H1 (cell line): ENCODE measurements around the gene AGBL5. TPM values are rescaled to one million over a fixed set of nuclear protein-coding genes. Genes with fewer than 3 reads are reported as not detected.

Experiments used
- CTCF ChIA-PET: fragments of 300-600 bp; sonication (Branson Sonifier 250); formaldehyde crosslinking; loops from one replicate; lab custom pipeline; 2021; ENCODE audit not compliant: partially characterized antibody; lab: Charles Lee
- POLR2A ChIA-PET: fragments of 300-600 bp; sonication (Branson Sonifier 250); formaldehyde crosslinking; loops from one replicate; lab custom pipeline; 2021; ENCODE audit warnings: inconsistent platforms; ENCODE audit not compliant: partially characterized antibody; lab: Charles Lee
- DNase-seq, 2 experiments: peaks; one replicate each; pipeline versions ENCODE4 v3.0.0 to v3.0.0-alpha.2; 2010 to 2022; ENCODE audit warnings: low spot score in 2 of 2, low read depth in 1 of 2, mixed read lengths in 1 of 2
- FAIRE-seq: peaks from 2 replicates; lab custom pipeline; 2011; peaks lifted over from hg19 to GRCh38; lab: Jason Lieb, UNC
- H2AFZ ChIP-seq: 2 replicates; pipeline ENCODE4 v1.8.1; 2012; ENCODE audit warnings: low read length, inconsistent platforms
- H2AK5ac ChIP-seq: 2 replicates; pipeline ENCODE4 v1.6.1; 2013; ENCODE audit warnings: low read depth, low read length
- H2BK120ac ChIP-seq: replicated peaks from 2 replicates; pipeline ENCODE3; 2013; ENCODE audit warnings: low read depth, low read length, inconsistent platforms
- H2BK12ac ChIP-seq: 2 replicates; pipeline ENCODE4 v1.6.1; 2013; ENCODE audit warnings: low read depth, low read length
- H2BK15ac ChIP-seq: 2 replicates; pipeline ENCODE4 v1.6.1; 2013; ENCODE audit warnings: low read length
- H2BK20ac ChIP-seq: 2 replicates; pipeline ENCODE4 v1.6.1; 2013; ENCODE audit warnings: low read length
- H2BK5ac ChIP-seq: 2 replicates; pipeline ENCODE4 v1.6.1; 2013; ENCODE audit warnings: low read depth, low read length
- H3K14ac ChIP-seq: 2 replicates; pipeline ENCODE4 v1.6.1; 2013; ENCODE audit warnings: inconsistent platforms; ENCODE audit not compliant: insufficient read length
- H3K18ac ChIP-seq: 2 replicates; pipeline ENCODE4 v1.6.1; 2013; ENCODE audit warnings: low read length; ENCODE audit errors: extremely low read depth
- H3K23ac ChIP-seq: 2 replicates; pipeline ENCODE4 v1.6.1; 2013; ENCODE audit warnings: inconsistent platforms; ENCODE audit not compliant: insufficient read length
- H3K23me2 ChIP-seq: 2 replicates; pipeline ENCODE4 v1.6.1; 2013; ENCODE audit warnings: low read depth, low read length
- H3K27ac ChIP-seq: 2 replicates; pipeline ENCODE4 v1.6.1; 2011; ENCODE audit warnings: low read depth, low read length, inconsistent platforms
- H3K27me3 ChIP-seq, 4 experiments: replicated peaks in 1 of 4; 1 replicate in 1 of 4; 2 replicates in 3 of 4; pipeline versions ENCODE4 v1.6.1 to v1.8.1; 2011 to 2013; ENCODE audit warnings: low read length in 3 of 4, mild to moderate bottlenecking in 3 of 4, inconsistent platforms in 2 of 4, mixed read lengths in 2 of 4, moderate library complexity in 1 of 4; ENCODE audit not compliant: control insufficient read depth in 3 of 4, insufficient read depth in 3 of 4; ENCODE audit errors: extremely low read depth in 1 of 4
- H3K36me3 ChIP-seq, 4 experiments: 2 replicates each; pipeline versions ENCODE4 v1.6.1 to v1.8.1; 2011 to 2013; ENCODE audit warnings: mild to moderate bottlenecking in 4 of 4, low read length in 3 of 4, moderate library complexity in 2 of 4, control low read depth in 1 of 4, inconsistent platforms in 1 of 4; ENCODE audit not compliant: insufficient read depth in 4 of 4, control insufficient read depth in 2 of 4
- H3K4ac ChIP-seq: replicated peaks from 2 replicates; pipeline ENCODE3; 2013; ENCODE audit warnings: low read length, low read depth, mixed read lengths, inconsistent platforms; ENCODE audit not compliant: insufficient read length
- H3K4me1 ChIP-seq, 4 experiments: replicated peaks in 1 of 4; 1 replicate in 1 of 4; 2 replicates in 3 of 4; pipeline versions ENCODE4 v1.6.1 to v1.8.1; 2011 to 2013; ENCODE audit warnings: low read length in 3 of 4, inconsistent platforms in 2 of 4, mixed read lengths in 1 of 4; ENCODE audit not compliant: insufficient read depth in 4 of 4, control insufficient read depth in 3 of 4
- H3K4me2 ChIP-seq, 2 experiments: 2 replicates each; pipeline versions ENCODE4 v1.6.1 to v1.8.1; 2011 to 2013; ENCODE audit warnings: low read depth in 2 of 2, low read length in 2 of 2, control low read depth in 1 of 2, inconsistent platforms in 1 of 2, mild to moderate bottlenecking in 1 of 2; ENCODE audit not compliant: insufficient read depth in 1 of 2
- H3K4me3 ChIP-seq, 4 experiments: fragments of 200-600, 300-600 bp in 1 of 4; sonication (generic), shearing (Covaris generic), sonication (Bioruptor Twin) in 1 of 4; 2 replicates each; pipeline versions ENCODE4 v1.5.1 to v1.8.1; 2011 to 2016; ENCODE audit warnings: low read length in 4 of 4, low read depth in 3 of 4, control low read depth in 2 of 4, inconsistent platforms in 2 of 4, mild to moderate bottlenecking in 2 of 4, mixed read lengths in 1 of 4, moderate library complexity in 1 of 4; ENCODE audit not compliant: insufficient read depth in 2 of 4; ENCODE audit errors: extremely low read depth in 1 of 4
- H3K56ac ChIP-seq: replicated peaks from 2 replicates; pipeline ENCODE3; 2013; ENCODE audit warnings: low read depth, mild to moderate bottlenecking, mixed read lengths, low read length, inconsistent platforms; ENCODE audit not compliant: insufficient read length
- H3K79me1 ChIP-seq: 2 replicates; pipeline ENCODE4 v1.6.1; 2013; ENCODE audit warnings: low read depth, low read length, control low read depth
- H3K79me2 ChIP-seq, 2 experiments: 2 replicates each; pipeline versions ENCODE4 v1.6.1 to v1.8.1; 2012 to 2013; ENCODE audit warnings: low read length in 2 of 2, mild to moderate bottlenecking in 2 of 2, inconsistent platforms in 1 of 2; ENCODE audit not compliant: insufficient read depth in 2 of 2, control insufficient read depth in 1 of 2
- H3K9ac ChIP-seq, 4 experiments: replicated peaks in 1 of 4; 1 replicate in 1 of 4; 2 replicates in 3 of 4; pipeline versions ENCODE4 v1.6.1 to v1.8.1; 2011 to 2013; ENCODE audit warnings: low read depth in 3 of 4, low read length in 3 of 4, control low read depth in 2 of 4, mild to moderate bottlenecking in 2 of 4, moderate library complexity in 2 of 4, inconsistent platforms in 1 of 4; ENCODE audit errors: extremely low read depth in 1 of 4
- H3K9me3 ChIP-seq, 2 experiments: 2 replicates each; pipeline versions ENCODE4 v1.6.1 to v1.8.1; 2012 to 2013; ENCODE audit warnings: mild to moderate bottlenecking in 2 of 2, moderate library complexity in 2 of 2, control low read depth in 1 of 2, inconsistent platforms in 1 of 2, low read depth in 1 of 2, low read length in 1 of 2, mixed read lengths in 1 of 2; ENCODE audit not compliant: insufficient read depth in 2 of 2
- H4K20me1 ChIP-seq, 2 experiments: replicated peaks in 1 of 2; 2 replicates each; pipeline versions ENCODE3 to v1.8.1; 2011 to 2013; ENCODE audit warnings: inconsistent platforms in 2 of 2, low read length in 2 of 2, mild to moderate bottlenecking in 1 of 2; ENCODE audit not compliant: insufficient read depth in 2 of 2, control insufficient read depth in 1 of 2
- H4K5ac ChIP-seq: 2 replicates; pipeline ENCODE4 v1.6.1; 2013; ENCODE audit warnings: low read length, low read depth, mixed read lengths, inconsistent platforms; ENCODE audit not compliant: insufficient read length
- H4K8ac ChIP-seq: 2 replicates; pipeline ENCODE4 v1.8.0; 2013; ENCODE audit warnings: mild to moderate bottlenecking, moderate library complexity, low read length, inconsistent platforms; ENCODE audit not compliant: insufficient read depth; ENCODE audit errors: extremely low read depth
- H4K91ac ChIP-seq: replicated peaks from 2 replicates; pipeline ENCODE3; 2013; ENCODE audit warnings: low read length, mixed read lengths, inconsistent platforms; ENCODE audit not compliant: insufficient read length
- CREB1 ChIP-seq: IDR thresholded peaks from 2 replicates; pipeline ENCODE4 v1.6.1; 2012; ENCODE audit warnings: inconsistent platforms
- EGR1 ChIP-seq: IDR thresholded peaks from 2 replicates; pipeline ENCODE4 v1.6.1; 2011; ENCODE audit warnings: low read depth, low read length, borderline replicate concordance
- EZH2 ChIP-seq: fragments of 200-600 bp; sonication (generic); IDR thresholded peaks from 2 replicates; pipeline ENCODE4 v1.7.1; 2012; ENCODE audit warnings: low read depth, mild to moderate bottlenecking, moderate library complexity, low read length, inconsistent platforms; ENCODE audit not compliant: severe bottlenecking
- GABPA ChIP-seq: IDR thresholded peaks from 2 replicates; pipeline ENCODE4 v1.6.1; 2011; ENCODE audit warnings: mild to moderate bottlenecking, low read length, moderate library complexity, borderline replicate concordance; ENCODE audit not compliant: insufficient read depth
- GTF2F1 ChIP-seq: IDR thresholded peaks from 2 replicates; pipeline ENCODE4 v1.6.1; 2012; ENCODE audit warnings: low read depth, low read length, improper control_type of control experiment, borderline replicate concordance
- KDM5A ChIP-seq: fragments of 200-600 bp; IDR thresholded peaks from 2 replicates; pipeline ENCODE4 v1.7.1; 2012; ENCODE audit warnings: mild to moderate bottlenecking, low read length, inconsistent platforms, mixed read lengths
- RNF2 ChIP-seq: fragments of 200-900, 300-1000 bp; sonication (generic); IDR thresholded peaks from 2 replicates; pipeline ENCODE4 v1.7.1; 2016; ENCODE audit warnings: borderline replicate concordance, low read depth, mild to moderate bottlenecking, antibody characterized with exemption, low read length; ENCODE audit not compliant: poor library complexity, severe bottlenecking; ENCODE audit errors: missing control alignments
- SAP30 ChIP-seq: fragments of 300-600 bp; sonication (generic); IDR thresholded peaks from 2 replicates; pipeline ENCODE4 v1.7.1; 2012; ENCODE audit warnings: low read length, moderate library complexity, mild to moderate bottlenecking, inconsistent platforms; ENCODE audit not compliant: insufficient read depth, insufficient replicate concordance
- SUZ12 ChIP-seq: fragments of 200-600 bp; sonication (generic); IDR thresholded peaks from 2 replicates; pipeline ENCODE4 v1.6.1; 2012; ENCODE audit warnings: mild to moderate bottlenecking, inconsistent platforms, low read length, moderate library complexity, mixed read lengths
- TAF1 ChIP-seq: IDR thresholded peaks from 2 replicates; pipeline ENCODE4 v1.6.1; 2011; ENCODE audit warnings: mild to moderate bottlenecking, low read depth, low read length
- WGBS, 2 experiments: shearing (Covaris generic) in 1 of 2; methylation state at CpG; one replicate each; pipeline versions ENCODE4 v1.1.6 to v1.1.7; 2013 to 2015; ENCODE audit warnings: low lambda C conversion rate in 2 of 2, mixed read lengths in 2 of 2, inconsistent platforms in 1 of 2, low coverage in 1 of 2, missing lambda C conversion rate in 1 of 2; ENCODE audit not compliant: insufficient replicate concordance in 2 of 2, insufficient coverage in 1 of 2, insufficient read length in 1 of 2; ENCODE audit errors: extremely low coverage in 1 of 2, missing lambda C conversion rate in 1 of 2; 5-methylcytosine and 5-hydroxymethylcytosine counted together
- polyA plus RNA-seq, 7 experiments: library from polyadenylated mRNA; depleted of rRNA in 3 of 7; stranded (reverse) in 5 of 7; unstranded in 2 of 7; fragments of >200 nt in 5 of 7; fragments of 200-250 nt in 2 of 7; gene quantifications; 1 replicate in 5 of 7; 2 replicates in 1 of 7; 4 replicates in 1 of 7; pipeline versions ENCODE4 v1.2.1 to v1.2.3, GENCODE V29; 2011 to 2013; ENCODE audit warnings: missing spikeins in 2 of 7, mixed read lengths in 2 of 7
- total RNA-seq: library from RNA; stranded (reverse); fragmentation: NEBNext Ultra II Directional; extraction: Animal tissue kit (Norgen Biotek cat#: 25700); gene quantifications from 2 replicates; pipeline ENCODE4 v1.2.1, GENCODE V29; 2021

The AGBL5 gene
- total and polyA plus RNA-seq, 2 of the 8 experiments (the other 6 are each of a cell fraction or from before 2014, with no cell fraction given), result 45.4 to 62.0 TPM

DNA sequence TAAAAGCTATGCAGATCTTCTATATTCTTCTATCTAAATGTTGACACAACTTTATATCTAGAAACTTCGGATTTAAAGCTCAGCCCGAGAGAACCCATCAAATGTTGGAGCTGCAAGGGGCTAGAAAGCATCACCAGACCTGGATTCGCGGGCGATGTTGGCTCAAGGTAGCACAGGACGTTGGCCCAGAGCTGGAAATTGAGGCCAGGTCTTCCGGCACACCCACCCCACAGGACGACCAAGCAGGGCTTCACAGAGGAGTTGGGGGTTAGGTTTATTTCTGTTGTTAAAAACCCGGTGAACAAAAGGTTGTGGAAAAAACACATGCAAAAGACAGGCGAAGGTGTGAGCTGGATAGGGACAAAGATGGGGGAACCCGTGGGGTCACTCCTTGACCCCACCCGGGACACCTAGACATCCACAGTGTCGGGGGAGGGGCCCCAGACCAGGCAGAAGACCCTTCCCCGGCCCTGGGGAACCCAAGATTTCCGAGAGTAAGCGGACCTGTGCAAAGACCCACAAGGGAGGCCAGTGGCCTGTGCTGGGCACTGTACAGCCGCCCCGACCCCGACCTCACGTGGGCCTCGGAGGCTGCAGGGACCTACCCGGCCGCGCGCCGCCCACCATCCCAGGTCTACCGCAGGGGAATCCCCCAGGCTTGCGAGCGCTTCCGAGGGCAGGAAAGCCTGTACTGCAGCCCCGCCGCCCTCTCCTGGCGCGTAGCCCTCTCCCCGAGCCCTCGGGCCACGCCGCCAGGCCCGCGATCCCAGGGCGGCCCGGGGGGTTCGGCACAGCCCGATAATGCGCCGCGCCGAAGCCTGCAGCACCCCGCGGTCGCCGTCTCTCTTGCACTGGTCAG is 1.8 kb upstream of the AGBL5 start:
- CTCF ChIA-PET, result interaction anchor here (0.6 to 18.3 kb wide), 13 partner anchors 9 to 88 kb away, joined by 3 to 160 read pairs (median 4); partner anchors contain the start of genes EMILIN1, KHK and OST4
- peaks cover 13% of the 10 kb centered on the region for H3K23me2 ChIP-seq
- H2BK15ac ChIP-seq, result no peak overlapping the region
- H2BK120ac ChIP-seq, result peak overlapping the region; percentile 25
- no peaks in the 10 kb centered on the region for H3K79me1 ChIP-seq
- H3K4me1 ChIP-seq, result no peaks in the 10 kb centered on the region; a peak in 4 of 7 replicates
- H2BK5ac ChIP-seq, result peak overlapping the region; percentile 40; the same call in 1 of the 2 replicates
- H2AFZ ChIP-seq, result peak overlapping the region; percentile 72; the same call in 1 of the 2 replicates
- H4K91ac ChIP-seq, result peak overlapping the region; percentile 80
- H3K79me2 ChIP-seq, result no peaks in the 10 kb centered on the region
- H3K27ac ChIP-seq, result peak overlapping the region; percentile 25; the same call in 1 of the 2 replicates
- 25% methylated on average over 26 of the region's 52 CpGs; no CpG with 5 or more reads in 1 of the 2 experiments for WGBS, 2 experiments
- H3K9me3 ChIP-seq, result no peaks in the 10 kb centered on the region
- H3K4me3 ChIP-seq, result peak overlapping the region; percentile 80 to 88 (median 83)
- DNase-seq (no peak), FAIRE-seq (no peak)
- peak overlapping the region; percentile 98 for H3K4ac ChIP-seq
- H3K14ac ChIP-seq, result no peak overlapping the region
- peak overlapping the region; percentile 78 for H3K56ac ChIP-seq
- H4K5ac ChIP-seq, result peak overlapping the region; percentile 70
- H4K20me1 ChIP-seq, result no peaks in the 10 kb centered on the region
- no peak overlapping the region for H2BK12ac ChIP-seq
- no peaks in the 10 kb centered on the region for H3K27me3 ChIP-seq
- H2AK5ac ChIP-seq, result no peak overlapping the region
- H4K8ac ChIP-seq, result peak overlapping the region; percentile 75; the same call in 1 of the 2 replicates
- peak overlapping the region; percentile 66 to 72 for H3K4me2 ChIP-seq
- H3K9ac ChIP-seq, result peak overlapping the region; percentile 31 to 61 (median 41); a peak in 6 of 7 replicates
- H3K18ac ChIP-seq, result peak overlapping the region; percentile 19
- no peak overlapping the region for H3K23ac ChIP-seq
- POLR2A ChIA-PET, result interaction anchor here (0.6 to 19.3 kb wide), 22 partner anchors 11 to 315 kb away, joined by 3 to 441 read pairs (median 4); partner anchors contain the start of genes CENPA, OST4, PREB and TMEM214
- H2BK20ac ChIP-seq, result no peak overlapping the region
- H3K36me3 ChIP-seq, result peaks cover 1 to 12% (median 8%) of the 10 kb centered on the region in 4 experiments; a peak in 6 of 8 replicates
- TF ChIP-seq RNF2, result peak; percentile 6
- TF ChIP-seq GTF2F1, result no peak
- TF ChIP-seq KDM5A, result no peak
- TF ChIP-seq EGR1, result no peak
- TF ChIP-seq GABPA, result no peak
- TF ChIP-seq SAP30, result no peak
- no peak for TF ChIP-seq EZH2
- TF ChIP-seq SUZ12, result 0 out of 2 replicates have a peak, but pooled peaks have one; percentile 23
- no peak for TF ChIP-seq CREB1
- TF ChIP-seq TAF1, result no peak
